C4-2B (cell line): ENCODE results near the gene CTLA4.

Experiments
- ZFX ChIP-seq: fragments of 450-650 bp; IDR thresholded peaks from 2 replicates; pipeline ENCODE4 v1.6.1; 2017
- TF ChIP-seq, protein P1 (sequence below): fragments of 450-650 bp; conservative IDR thresholded peaks from 2 replicates; pipeline ENCODE4 v1.5.1; 2017; ENCODE audit warnings: mild to moderate bottlenecking

DNA sequence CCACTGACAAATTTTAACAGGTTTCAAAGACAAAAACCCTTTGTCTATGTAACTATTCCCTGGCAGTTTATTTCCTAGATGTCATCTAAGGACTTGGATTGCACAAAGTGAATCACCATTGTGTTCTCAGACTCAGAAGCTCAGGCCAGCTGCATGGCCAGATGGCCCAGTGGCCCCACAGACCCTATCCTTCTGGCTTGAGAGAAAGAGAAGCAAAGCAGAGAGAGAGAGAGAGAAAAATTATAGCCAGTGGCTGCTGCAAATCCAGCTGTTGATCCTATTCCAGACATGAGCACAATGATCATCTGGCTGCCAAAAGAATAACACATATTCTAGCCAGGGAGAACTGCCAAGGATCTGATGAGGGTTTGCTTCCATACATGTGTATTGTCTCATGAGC lies 25.8 kb downstream of the CTLA4 start:
- TF ChIP-seq, protein P1, sequence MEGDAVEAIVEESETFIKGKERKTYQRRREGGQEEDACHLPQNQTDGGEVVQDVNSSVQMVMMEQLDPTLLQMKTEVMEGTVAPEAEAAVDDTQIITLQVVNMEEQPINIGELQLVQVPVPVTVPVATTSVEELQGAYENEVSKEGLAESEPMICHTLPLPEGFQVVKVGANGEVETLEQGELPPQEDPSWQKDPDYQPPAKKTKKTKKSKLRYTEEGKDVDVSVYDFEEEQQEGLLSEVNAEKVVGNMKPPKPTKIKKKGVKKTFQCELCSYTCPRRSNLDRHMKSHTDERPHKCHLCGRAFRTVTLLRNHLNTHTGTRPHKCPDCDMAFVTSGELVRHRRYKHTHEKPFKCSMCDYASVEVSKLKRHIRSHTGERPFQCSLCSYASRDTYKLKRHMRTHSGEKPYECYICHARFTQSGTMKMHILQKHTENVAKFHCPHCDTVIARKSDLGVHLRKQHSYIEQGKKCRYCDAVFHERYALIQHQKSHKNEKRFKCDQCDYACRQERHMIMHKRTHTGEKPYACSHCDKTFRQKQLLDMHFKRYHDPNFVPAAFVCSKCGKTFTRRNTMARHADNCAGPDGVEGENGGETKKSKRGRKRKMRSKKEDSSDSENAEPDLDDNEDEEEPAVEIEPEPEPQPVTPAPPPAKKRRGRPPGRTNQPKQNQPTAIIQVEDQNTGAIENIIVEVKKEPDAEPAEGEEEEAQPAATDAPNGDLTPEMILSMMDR, result no peak
- TF ChIP-seq ZFX, result no peak
